Caco-2 (cell line): ENCODE data around the gene COPB2. TPM values are rescaled to one million over a fixed set of nuclear protein-coding genes. Genes with fewer than 3 reads are reported as not detected.

Source experiments
- BruUV-seq: library from RNA; stranded (reverse); fragments of 400-500 nt; replicated peaks from 2 replicates; lab custom pipeline; 2021; lab: Mats Ljungman, UMichigan
- CTCF ChIA-PET: fragments of 300-600 bp; sonication (Branson Sonifier 250); formaldehyde crosslinking; loops from one replicate; lab custom pipeline; 2022; ENCODE audit warnings: antibody characterized with exemption; lab: Charles Lee
- POLR2A ChIA-PET: fragments of 300-600 bp; sonication (Branson Sonifier 250); formaldehyde crosslinking; loops from one replicate; lab custom pipeline; 2022; ENCODE audit warnings: antibody characterized with exemption; lab: Charles Lee
- DNase-seq, 2 experiments: peaks; one replicate each; pipeline versions ENCODE4 v3.0.0 to v3.0.0-alpha.2; 2020 to 2022
- H3K27me3 ChIP-seq: replicated peaks from 2 replicates; pipeline ENCODE4 v1.6.0; 2011; ENCODE audit warnings: low read length; ENCODE audit not compliant: control insufficient read depth, insufficient read depth
- H3K36me3 ChIP-seq: 2 replicates; pipeline ENCODE4 v1.5.1; 2011; ENCODE audit warnings: low read length; ENCODE audit not compliant: control insufficient read depth, insufficient read depth
- H3K4me1 ChIP-seq: fragments of 250-450 bp; sonication (Bioruptor Pico); 2 replicates; pipeline ENCODE4 v1.5.1; 2020; ENCODE audit warnings: mild to moderate bottlenecking
- H3K4me3 ChIP-seq: 2 replicates; pipeline ENCODE4 v1.5.1; 2011; ENCODE audit warnings: low read depth, mild to moderate bottlenecking, control low read depth, low read length
- H3K9me3 ChIP-seq: fragments of 250-450 bp; sonication (Bioruptor Pico); 2 replicates; pipeline ENCODE4 v1.5.1; 2020; ENCODE audit warnings: mild to moderate bottlenecking, moderate library complexity
- H3K27ac Mint-ChIP-seq: one replicate; pipeline ENCODE4 v1.8.0; 2022; ENCODE audit warnings: mixed read lengths; ENCODE audit not compliant: unreplicated experiment
- H3K27me3 Mint-ChIP-seq: one replicate; pipeline ENCODE4 v1.8.0; 2022; ENCODE audit warnings: mixed read lengths; ENCODE audit not compliant: insufficient read depth, unreplicated experiment
- H3K36me3 Mint-ChIP-seq: one replicate; pipeline ENCODE4 v1.8.0; 2022; ENCODE audit warnings: mild to moderate bottlenecking, mixed read lengths; ENCODE audit not compliant: insufficient read depth, unreplicated experiment
- H3K4me1 Mint-ChIP-seq: one replicate; pipeline ENCODE4 v1.8.0; 2022; ENCODE audit warnings: low read depth, mixed read lengths; ENCODE audit not compliant: unreplicated experiment
- H3K4me3 Mint-ChIP-seq: one replicate; pipeline ENCODE4 v1.8.0; 2022; ENCODE audit warnings: mild to moderate bottlenecking, moderate library complexity, mixed read lengths; ENCODE audit not compliant: unreplicated experiment
- H3K9me3 Mint-ChIP-seq: one replicate; pipeline ENCODE4 v1.8.0; 2022; ENCODE audit warnings: mixed read lengths; ENCODE audit not compliant: unreplicated experiment
- CTCF ChIP-seq, 2 experiments: fragments of 200-600 bp in 1 of 2; IDR thresholded peaks; 1 replicate in 1 of 2; 2 replicates in 1 of 2; pipeline versions ENCODE4 v1.5.1 to v1.8.0; 2011 to 2022; ENCODE audit warnings: antibody characterized with exemption in 1 of 2, control low read depth in 1 of 2, inconsistent platforms in 1 of 2, low read depth in 1 of 2, low read length in 1 of 2, mild to moderate bottlenecking in 1 of 2, moderate library complexity in 1 of 2; ENCODE audit not compliant: insufficient read depth in 1 of 2, severe bottlenecking in 1 of 2, unreplicated experiment in 1 of 2
- intact Hi-C: fragments of 100-400 bp; cut with micrococcal nuclease; formaldehyde crosslinking; loops from one replicate; pipeline ENCODE4 v1.10.0; 2022; ENCODE audit not compliant: unreplicated experiment
- total RNA-seq: library from RNA; stranded (reverse); gene quantifications from 2 replicates; pipeline ENCODE4 v1.2.3, GENCODE V29; 2022

COPB2 gene
- total RNA-seq, 1 experiment from 2014 or later: 130 TPM

- Histone ChIP-seq H3K9me3 (no peaks in the 10 kb centered on the region), H3K4me1 (peaks cover 9% of the 10 kb centered on the region), H3K27me3 (no peaks in the 10 kb centered on the region), H3K36me3 (peaks cover 3% of the 10 kb centered on the region), H3K4me3 (no peak overlapping the region)
- Mint-ChIP-seq H3K4me1 (peaks cover 9% of the 10 kb centered on the region), H3K27ac (no peak overlapping the region), H3K9me3 (no peaks in the 10 kb centered on the region), H3K36me3 (peaks cover 78% of the 10 kb centered on the region), H3K4me3 (no peak overlapping the region), H3K27me3 (no peaks in the 10 kb centered on the region)
- ChIA-PET POLR2A (no interaction called here), CTCF (no interaction called here)
- no peak for TF ChIP-seq CTCF (IDR thresholded peaks at IDR 0.05; ENCODE audit: insufficient read depth in 1 of 2, low read depth in 1 of 2, low read length in 1 of 2, severe bottlenecking in 1 of 2, unreplicated experiment in 1 of 2)
- intact Hi-C loops: no loop called here
- BruUV-seq: no TSS peak
- no peak for DNase-seq
Measured at GRCh38 chr3:139374099-139374498, 15.3 kb downstream of the COPB2 start.

GRCh38 chr3:139364549-139364948 lies 24.9 kb downstream of the COPB2 start:
- POLR2A ChIA-PET: no interaction called here
- no peak for TF ChIP-seq CTCF (IDR thresholded peaks at IDR 0.05; ENCODE audit: insufficient read depth in 1 of 2, low read depth in 1 of 2, low read length in 1 of 2, severe bottlenecking in 1 of 2, unreplicated experiment in 1 of 2)
- H3K36me3 ChIP-seq: peaks cover 6% of the 10 kb centered on the region

GRCh38 chr3:139361276-139361675 lies 28.2 kb downstream of the COPB2 start:
- H3K4me3 Mint-ChIP-seq: no peak overlapping the region

More at GRCh38 chr3:139364549-139364948, 24.9 kb downstream of the COPB2 start:
- Histone ChIP-seq H3K4me1 (no peaks in the 10 kb centered on the region), H3K9me3 (no peaks in the 10 kb centered on the region), H3K4me3 (no peak overlapping the region), H3K27me3 (no peaks in the 10 kb centered on the region)
- Mint-ChIP-seq H3K9me3 (no peaks in the 10 kb centered on the region), H3K27me3 (no peaks in the 10 kb centered on the region), H3K27ac (no peak overlapping the region), H3K36me3 (peaks cover 89% of the 10 kb centered on the region), H3K4me3 (no peak overlapping the region), H3K4me1 (no peaks in the 10 kb centered on the region)
- CTCF ChIA-PET: interaction anchor here (1.9 kb wide), 1 partner anchor 11 kb away, joined by 6 read pairs; no protein-coding TSS in a partner anchor
- no peak for DNase-seq
- BruUV-seq: no TSS peak
- intact Hi-C loops: no loop called here

More at GRCh38 chr3:139361276-139361675, 28.2 kb downstream of the COPB2 start:
- peaks cover 4% of the 10 kb centered on the region; the same call in 1 of the 2 replicates for H3K36me3 ChIP-seq
- BruUV-seq: no TSS peak
- intact Hi-C loops: no loop called here
- peaks cover 90% of the 10 kb centered on the region for H3K36me3 Mint-ChIP-seq
- H3K27me3 ChIP-seq: no peaks in the 10 kb centered on the region
- CTCF ChIA-PET: no interaction called here
- no peak overlapping the region for H3K27ac Mint-ChIP-seq
- H3K9me3 Mint-ChIP-seq: no peaks in the 10 kb centered on the region
- POLR2A ChIA-PET: interaction anchor here (0.6 kb wide), 1 partner anchor 81 kb away, joined by 3 read pairs; no protein-coding TSS in a partner anchor
- H3K4me3 ChIP-seq: no peak overlapping the region
- no peaks in the 10 kb centered on the region for H3K4me1 ChIP-seq
- no peak for DNase-seq
- H3K9me3 ChIP-seq: no peaks in the 10 kb centered on the region
- no peaks in the 10 kb centered on the region for H3K4me1 Mint-ChIP-seq
- no peaks in the 10 kb centered on the region for H3K27me3 Mint-ChIP-seq
- TF ChIP-seq CTCF (IDR thresholded peaks at IDR 0.05; ENCODE audit: insufficient read depth in 1 of 2, low read depth in 1 of 2, low read length in 1 of 2, severe bottlenecking in 1 of 2, unreplicated experiment in 1 of 2): no peak
